ENCODE results near the gene IL11RA.

DNA sequence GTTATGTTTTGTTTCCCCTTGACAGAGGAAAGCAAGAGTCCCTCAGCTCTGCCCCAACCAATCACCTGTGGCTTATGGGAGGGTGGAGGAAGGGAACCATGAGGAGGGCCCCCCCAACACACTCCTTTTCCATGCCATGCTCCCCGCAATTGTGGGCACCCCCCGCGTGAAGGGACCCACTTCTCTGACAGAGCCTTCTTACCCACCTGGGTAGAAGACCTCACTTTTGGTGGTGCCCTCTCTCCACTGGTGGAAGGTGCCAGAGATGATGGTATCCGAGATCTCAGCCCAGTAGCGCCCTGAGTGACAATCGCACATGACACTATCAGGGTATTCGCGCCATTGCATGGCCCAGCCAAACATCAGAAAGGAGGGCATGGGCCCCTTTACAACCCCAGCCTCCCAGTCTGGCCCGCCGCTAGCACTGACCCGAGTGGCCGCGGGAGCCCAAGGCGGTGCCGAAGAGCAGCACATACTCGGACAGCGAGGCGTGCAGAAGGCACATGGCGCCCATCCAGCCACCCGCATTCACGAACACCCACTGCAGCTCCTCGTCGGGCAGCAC is 15.1 kb upstream of the IL11RA start:
- TF ChIP-seq, protein P1, sequence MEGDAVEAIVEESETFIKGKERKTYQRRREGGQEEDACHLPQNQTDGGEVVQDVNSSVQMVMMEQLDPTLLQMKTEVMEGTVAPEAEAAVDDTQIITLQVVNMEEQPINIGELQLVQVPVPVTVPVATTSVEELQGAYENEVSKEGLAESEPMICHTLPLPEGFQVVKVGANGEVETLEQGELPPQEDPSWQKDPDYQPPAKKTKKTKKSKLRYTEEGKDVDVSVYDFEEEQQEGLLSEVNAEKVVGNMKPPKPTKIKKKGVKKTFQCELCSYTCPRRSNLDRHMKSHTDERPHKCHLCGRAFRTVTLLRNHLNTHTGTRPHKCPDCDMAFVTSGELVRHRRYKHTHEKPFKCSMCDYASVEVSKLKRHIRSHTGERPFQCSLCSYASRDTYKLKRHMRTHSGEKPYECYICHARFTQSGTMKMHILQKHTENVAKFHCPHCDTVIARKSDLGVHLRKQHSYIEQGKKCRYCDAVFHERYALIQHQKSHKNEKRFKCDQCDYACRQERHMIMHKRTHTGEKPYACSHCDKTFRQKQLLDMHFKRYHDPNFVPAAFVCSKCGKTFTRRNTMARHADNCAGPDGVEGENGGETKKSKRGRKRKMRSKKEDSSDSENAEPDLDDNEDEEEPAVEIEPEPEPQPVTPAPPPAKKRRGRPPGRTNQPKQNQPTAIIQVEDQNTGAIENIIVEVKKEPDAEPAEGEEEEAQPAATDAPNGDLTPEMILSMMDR (IDR thresholded peaks at IDR 0.05; ENCODE audit: low read length) = no peak
- TF ChIP-seq EZH2 (IDR thresholded peaks at IDR 0.05; ENCODE audit: borderline replicate concordance, low read length) = no peak

Measured in OCI-LY1 (cell line).